ENCODE measurements around the gene ZC3H6.

- TF ChIP-seq CTCF (IDR thresholded peaks at IDR 0.05) (no peak), EZH2 (IDR thresholded peaks at IDR 0.05; ENCODE audit: borderline replicate concordance, insufficient read depth, low read depth, low read length, poor library complexity, severe bottlenecking) (no peak)
Observed at GRCh38 chr2:112256654-112257053, 18.7 kb upstream of the ZC3H6 start.
